Activated gamma-delta T cell treated with anti-CD3 and anti-CD28 coated beads, Interleukin-2, amount 50 U/mL, for 16 hours (primary cell): Measurements from ENCODE around the gene RSPO1.
"Not testable (repeated sequence)": the region's sequence is repeated elsewhere in the genome, so short reads cannot be mapped to it uniquely, and the experiment has no call there.

ENCODE experiments used
- DNase-seq: peaks from one replicate; pipeline ENCODE4 v3.0.0-alpha.2; 2020; ENCODE audit warnings: low read depth

The RSPO1 gene

GRCh38 chr1:37634244-37634991 is at the start of gene RSPO1:
RSPO1 (minus strand) TSS chr1:37634892; CDS start chr1:37629661, 5,231 bp downstream.
- DNase-seq: no peak

- DNase-seq: not testable (repeated sequence)
Observed at GRCh38 chr1:37684182-37684581, 49.5 kb upstream of the RSPO1 start.

GRCh38 chr1:37682334-37682987 is 47.8 kb upstream of the RSPO1 start:
- peak; percentile 71 for DNase-seq

GRCh38 chr1:37680933-37681332 is 46.2 kb upstream of the RSPO1 start:
- DNase-seq: no peak

GRCh38 chr1:37677808-37678207 is 43.1 kb upstream of the RSPO1 start:
- DNase-seq: no peak

- DNase-seq: no peak
Observed at GRCh38 chr1:37677143-37677439, 42.4 kb upstream of the RSPO1 start.

- no peak for DNase-seq
Observed at GRCh38 chr1:37676281-37677142, 41.8 kb upstream of the RSPO1 start.

GRCh38 chr1:37673920-37674319 is 39.2 kb upstream of the RSPO1 start:
- peak; percentile 7 for DNase-seq

- DNase-seq: no peak
Observed at GRCh38 chr1:37672136-37672870, 37.6 kb upstream of the RSPO1 start.

GRCh38 chr1:37671261-37671660 is 36.6 kb upstream of the RSPO1 start:
- no peak for DNase-seq

- DNase-seq: no peak
Observed at GRCh38 chr1:37670133-37670532, 35.4 kb upstream of the RSPO1 start.

- DNase-seq: no peak
Observed at GRCh38 chr1:37667023-37667671, 32.5 kb upstream of the RSPO1 start.

GRCh38 chr1:37666241-37666867 is 31.7 kb upstream of the RSPO1 start:
- DNase-seq: no peak

- no peak for DNase-seq
Observed at GRCh38 chr1:37663426-37664000, 28.8 kb upstream of the RSPO1 start.

- no peak for DNase-seq
Observed at GRCh38 chr1:37662031-37662755, 27.5 kb upstream of the RSPO1 start.

- DNase-seq: no peak
Observed at GRCh38 chr1:37661401-37661800, 26.7 kb upstream of the RSPO1 start.

GRCh38 chr1:37660664-37661063 is 26.0 kb upstream of the RSPO1 start:
- no peak for DNase-seq

GRCh38 chr1:37658486-37658885 is 23.8 kb upstream of the RSPO1 start:
- no peak for DNase-seq

GRCh38 chr1:37657620-37658412 is 23.1 kb upstream of the RSPO1 start:
- no peak for DNase-seq
